HG03175 (cell line): ENCODE measurements around the gene LENEP.

Source experiments
- ATAC-seq: cut with Tn5 transposase; IDR thresholded peaks from one replicate; pipeline ENCODE4 v1.9.1; 2021; ENCODE audit warnings: mild to moderate bottlenecking, moderate library complexity; ENCODE audit not compliant: unreplicated experiment

The LENEP gene

DNA sequence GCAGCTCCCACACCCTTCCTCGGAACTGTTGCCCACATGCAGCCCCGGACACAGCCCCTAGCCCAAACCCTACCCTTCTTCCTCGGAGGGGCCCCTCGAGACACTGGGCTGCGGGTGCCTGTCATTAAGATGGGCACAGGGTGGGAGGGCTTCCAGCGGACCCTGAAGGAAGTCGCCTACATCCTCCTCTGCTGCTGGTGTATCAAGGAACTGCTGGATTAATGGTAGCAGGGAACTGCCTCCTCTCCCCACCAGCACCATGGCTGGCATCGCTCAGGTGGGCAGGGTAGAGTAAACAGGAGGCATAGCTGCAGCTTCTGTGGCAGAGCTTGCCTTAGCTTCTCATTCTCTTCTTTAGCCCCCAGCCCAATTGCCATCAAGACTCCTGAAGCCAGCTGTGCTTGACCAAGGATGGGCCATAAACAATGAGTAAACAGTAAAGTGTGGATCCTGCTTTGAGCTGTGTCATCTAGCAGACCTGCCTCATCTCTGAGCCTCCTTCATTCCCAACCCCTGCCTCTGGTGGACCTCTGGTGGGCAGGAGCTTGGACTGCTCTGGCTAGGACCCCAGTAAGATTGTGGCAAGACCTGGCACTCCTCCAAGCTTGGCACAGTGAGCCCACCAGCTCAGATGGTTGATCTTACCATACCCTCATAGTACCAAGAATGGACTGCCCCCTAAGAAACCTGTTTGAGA lies at the start of gene LENEP:
Gene LENEP, plus strand, starts transcription at position 15 of the 697 bp plus-strand sequence. Its CDS starts 22 bp downstream, at position 37.
- ATAC-seq, result no peak

DNA sequence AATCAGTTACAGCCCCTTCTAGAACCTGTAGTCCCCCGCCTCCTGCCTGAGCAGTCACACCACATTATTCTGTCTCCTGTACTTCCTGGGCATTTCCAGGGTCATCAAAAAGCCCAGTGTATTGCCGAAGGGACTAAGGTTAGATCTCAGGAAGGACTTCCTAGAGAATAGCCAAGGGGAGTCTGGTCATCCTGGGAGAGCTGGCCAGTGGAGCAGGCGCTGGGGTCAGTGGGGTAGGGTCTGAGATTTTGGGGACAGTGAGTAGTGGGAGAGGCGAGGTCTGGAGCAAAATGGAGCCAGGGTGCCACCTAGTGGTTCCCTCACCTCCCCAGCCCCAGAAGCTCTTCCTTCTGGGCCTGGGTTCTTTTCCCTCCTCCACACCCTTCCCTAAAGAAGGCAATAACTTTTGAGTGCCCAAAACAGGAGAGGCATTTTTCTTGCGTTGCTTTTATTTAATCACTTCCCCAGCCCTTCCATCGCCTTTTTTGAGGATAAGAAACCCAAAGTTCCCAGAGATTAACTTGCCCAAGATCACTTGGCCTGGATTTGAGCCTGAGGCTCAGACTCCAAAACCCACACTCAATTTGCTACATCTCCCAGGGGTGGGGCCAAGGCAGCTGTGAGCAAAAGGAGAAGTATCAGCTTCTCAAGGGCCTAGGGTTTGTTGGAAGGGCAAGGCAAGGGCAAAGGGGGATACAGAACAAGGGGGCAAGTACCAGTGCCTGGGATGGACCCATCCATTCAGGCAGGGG lies 49.6 kb upstream of the LENEP start:
- no peak for ATAC-seq

- no peak for ATAC-seq
These were observed 48.8 kb upstream of the LENEP start for GRCh38 chr1:154944401-154945159.

- ATAC-seq, result no peak
These were observed 48.0 kb upstream of the LENEP start for GRCh38 chr1:154945160-154945961.

DNA sequence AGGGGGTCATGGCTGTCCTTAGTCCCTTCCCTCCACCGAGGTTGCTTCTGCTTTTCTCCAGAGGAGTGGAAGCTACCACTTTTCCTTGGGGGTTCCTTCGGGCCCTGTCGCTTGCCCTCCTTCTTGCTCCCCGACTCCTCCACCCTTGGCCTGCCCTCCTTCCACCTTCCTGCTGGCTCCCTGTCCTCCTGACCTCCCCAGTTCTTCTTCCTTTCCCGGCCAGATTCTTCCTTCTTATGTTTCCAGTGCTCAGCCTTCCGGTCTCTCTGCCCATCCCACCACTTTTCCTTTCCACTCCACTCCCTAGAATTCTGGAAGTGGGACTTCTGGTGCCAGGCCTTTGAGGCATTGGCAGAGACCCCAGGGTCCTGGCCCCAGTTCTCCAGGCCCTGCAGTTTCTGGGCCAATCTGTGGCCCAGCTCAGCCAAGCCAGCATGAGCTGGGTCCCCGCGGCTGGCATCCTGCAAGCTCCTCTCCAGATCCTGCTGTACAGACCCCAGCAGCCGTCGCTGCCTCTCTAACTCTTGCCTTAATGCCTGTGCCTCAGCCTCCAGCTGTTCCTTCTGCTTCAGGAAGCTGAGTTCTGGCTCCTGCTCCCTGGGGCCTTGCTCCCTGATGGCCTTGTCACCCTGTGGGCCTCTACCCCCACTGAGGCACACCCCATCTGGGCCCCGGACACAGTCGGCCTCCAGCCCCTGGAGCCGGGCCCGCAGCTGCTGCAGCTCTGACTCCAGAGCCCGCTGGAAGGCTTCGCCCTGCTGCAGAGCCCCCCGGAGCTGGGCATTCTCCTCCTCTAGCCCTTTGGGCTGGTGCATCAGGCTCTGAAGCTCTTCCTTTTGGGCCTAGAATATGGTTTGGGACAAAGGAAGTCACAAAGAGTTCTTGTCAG lies 47.2 kb upstream of the LENEP start:
- no peak for ATAC-seq

DNA sequence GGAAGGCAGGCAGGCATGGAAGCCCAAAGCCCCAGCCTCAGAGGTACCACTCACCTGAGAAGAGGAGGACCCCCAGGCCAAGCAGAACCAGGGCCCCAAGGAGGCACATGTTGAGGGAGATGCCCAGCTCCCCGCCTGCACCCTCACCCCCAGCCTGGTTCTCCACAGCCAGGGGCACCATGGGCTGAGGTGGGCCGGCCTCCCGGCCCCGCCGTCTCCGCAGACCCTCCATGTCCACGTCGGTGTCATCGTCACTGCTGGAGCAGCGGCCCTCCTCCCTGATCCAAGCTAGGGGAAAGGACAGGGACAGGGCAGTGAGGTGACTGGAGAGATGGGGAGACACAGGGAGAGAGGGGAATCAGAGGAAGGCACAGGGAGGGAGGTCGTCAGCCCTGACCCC lies 45.3 kb upstream of the LENEP start:
- no peak for ATAC-seq

GRCh38 chr1:154951901-154952657 lies 41.3 kb upstream of the LENEP start:
- ATAC-seq, result no peak

DNA sequence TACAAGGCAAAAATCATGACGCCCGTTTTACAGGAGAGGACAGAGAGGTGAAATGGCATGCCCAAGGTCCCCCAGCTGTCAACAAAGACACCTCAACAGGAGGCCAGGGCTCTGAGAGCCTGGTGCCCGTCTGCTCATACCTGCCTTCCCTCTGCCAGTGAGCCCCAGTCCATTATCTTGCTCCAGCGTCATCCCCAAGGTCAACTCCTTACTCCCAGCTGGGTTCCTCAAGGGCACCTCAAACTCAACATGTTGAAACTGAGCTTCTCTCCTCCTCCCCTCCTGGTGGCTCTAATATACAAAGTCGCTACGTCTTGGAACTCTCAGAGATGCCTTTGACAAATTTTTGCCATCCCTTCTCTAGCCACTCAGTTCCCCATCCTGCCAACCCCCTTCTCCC lies 40.7 kb upstream of the LENEP start:
- ATAC-seq, result no peak

DNA sequence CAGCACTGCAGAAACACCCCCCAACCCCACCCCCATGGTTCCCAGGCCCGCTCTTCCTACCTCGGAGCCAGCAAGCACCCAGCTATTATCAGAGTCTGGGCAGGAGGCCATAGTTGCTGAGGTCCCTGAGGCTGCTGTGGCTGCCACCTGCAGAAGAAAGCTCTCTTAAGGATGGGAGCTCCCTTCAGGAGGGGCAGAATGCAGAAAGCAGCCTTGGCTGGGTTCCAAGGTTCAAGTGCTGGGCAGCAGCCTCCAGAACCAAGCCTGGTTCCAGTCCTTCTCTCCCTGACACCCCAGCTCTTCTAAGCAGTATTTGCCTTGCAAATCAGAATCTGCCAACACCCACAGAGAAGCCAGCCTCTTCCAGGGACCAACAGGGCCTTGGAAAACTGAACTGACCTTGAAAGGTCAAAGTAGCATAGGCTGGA lies 39.8 kb upstream of the LENEP start:
- ATAC-seq, result no peak

DNA sequence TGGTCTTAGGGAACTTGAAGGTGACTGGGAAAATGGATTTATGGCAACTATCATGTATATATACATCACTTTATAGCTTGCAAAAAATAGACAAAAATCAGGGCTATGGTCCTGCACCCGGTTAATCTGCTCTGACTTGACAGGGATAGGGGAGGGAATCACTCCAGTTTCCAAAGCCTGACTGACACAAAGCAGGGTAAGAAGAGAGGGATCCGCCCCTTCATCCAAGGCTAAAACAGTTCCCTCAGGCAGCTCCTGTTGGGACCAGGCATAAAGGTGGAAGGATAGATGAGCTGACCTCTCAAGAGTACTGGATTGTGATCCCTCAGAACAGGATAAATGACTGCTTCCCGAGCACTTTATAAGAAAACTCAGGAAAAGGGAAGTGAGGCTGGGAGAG lies 38.8 kb upstream of the LENEP start:
- ATAC-seq, result no peak

- ATAC-seq, result peak; percentile 65
These were observed 38.2 kb upstream of the LENEP start for GRCh38 chr1:154955039-154955717.

DNA sequence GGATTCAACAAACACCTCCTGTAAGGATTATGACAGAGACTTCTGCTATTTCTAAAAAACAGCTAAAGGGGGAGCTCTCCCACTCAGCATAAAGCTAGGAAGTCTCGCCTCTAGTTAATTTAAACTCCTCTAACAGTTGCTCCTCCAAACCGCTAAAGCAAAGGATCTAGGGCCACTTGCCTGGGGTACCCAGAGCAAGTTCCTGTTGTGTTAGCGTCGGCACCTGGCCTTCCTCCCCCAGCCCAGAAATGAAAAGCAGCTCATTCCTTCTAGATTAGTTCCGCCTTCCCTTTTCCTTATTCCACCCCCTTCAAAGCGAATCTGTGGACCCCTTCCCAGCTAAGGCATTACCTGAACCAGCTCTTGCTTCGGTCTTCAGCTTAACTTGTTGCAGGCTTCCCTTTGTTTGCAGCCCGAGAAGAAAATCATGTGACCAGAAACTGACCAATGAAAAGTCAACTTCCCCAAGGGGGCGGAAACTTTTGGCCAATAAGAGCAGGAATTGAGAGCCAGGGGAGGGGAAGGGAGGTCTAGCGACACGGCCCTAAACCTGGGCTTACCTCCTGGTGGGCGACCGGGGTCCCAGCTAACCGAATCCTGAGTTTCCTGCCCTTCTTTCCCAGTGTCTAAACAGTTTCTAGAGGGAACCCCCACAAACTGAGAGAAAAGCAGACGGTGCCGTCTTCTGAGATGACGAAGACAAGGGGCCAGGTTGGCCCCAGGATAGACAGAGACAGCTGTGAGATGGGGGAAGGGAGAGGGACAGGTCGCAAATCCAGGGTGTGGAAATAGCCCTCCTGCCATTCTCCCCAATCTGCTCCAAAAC lies 37.5 kb upstream of the LENEP start, which contains the start of gene PBXIP1:
Gene PBXIP1, minus strand, starts transcription at position 382 of the 826 bp plus-strand sequence. CDS start 2,378 bp downstream, outside the sequence.
- peak; percentile 65 for ATAC-seq

GRCh38 chr1:154956544-154956941 lies 36.8 kb upstream of the LENEP start:
- ATAC-seq, result no peak

GRCh38 chr1:154957091-154957657 lies 36.2 kb upstream of the LENEP start:
- no peak for ATAC-seq

DNA sequence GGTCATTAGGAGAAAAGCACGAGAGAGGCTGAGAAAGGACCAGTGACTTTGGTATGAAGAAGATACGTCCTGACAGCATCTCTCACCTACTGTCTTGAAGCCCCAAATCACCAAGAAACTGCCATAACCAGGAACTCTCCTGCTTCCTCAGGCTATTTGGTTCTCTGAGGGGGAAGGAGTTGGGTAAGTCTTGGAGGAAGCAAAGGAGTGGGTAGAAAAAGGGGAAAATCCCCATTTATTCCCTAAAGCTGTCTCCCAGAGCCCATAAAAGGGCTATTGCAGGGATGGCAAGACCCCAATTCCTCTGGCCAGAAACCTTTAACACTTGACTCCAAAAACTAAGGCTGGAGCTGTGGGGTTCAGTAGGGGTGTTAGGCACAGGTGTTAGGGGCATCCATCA lies 35.4 kb upstream of the LENEP start:
- no peak for ATAC-seq

DNA sequence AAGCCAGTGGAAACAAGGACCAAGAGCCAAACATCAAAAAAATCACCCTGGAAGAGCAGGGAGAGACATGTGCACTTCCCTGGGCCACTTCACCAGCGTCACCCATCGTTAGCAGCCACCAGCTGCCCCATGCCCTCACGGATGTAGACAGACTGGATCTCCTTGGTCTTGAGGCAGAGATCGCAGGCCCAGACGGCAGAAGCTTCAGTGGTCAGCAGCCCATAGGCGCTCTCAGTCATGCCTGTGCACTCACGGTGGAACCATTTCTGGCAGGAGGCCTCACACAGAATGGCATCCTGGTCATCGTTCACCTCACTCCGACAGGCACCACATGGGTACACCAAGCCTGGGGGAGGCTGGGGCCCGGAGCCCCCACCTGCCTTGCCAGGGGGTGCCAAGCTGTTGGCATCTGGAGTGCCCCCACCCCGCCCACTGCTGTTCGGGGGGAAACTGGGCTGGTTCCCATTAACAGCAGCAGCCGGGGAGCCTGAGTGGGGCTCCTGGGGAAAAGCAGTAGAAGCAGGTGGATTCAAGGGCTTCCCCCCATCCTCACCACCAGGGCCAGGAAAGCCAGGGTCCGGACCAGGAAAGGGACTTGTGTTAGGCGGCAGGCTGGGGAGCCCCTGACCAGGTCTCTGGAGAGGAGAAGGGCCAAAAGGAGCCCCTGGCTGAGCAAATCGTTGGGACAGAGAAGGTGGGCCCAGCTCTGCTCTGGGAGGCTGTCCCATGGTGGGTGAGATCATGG lies 34.5 kb upstream of the LENEP start:
- no peak for ATAC-seq

- no peak for ATAC-seq
These were observed 34.0 kb upstream of the LENEP start for GRCh38 chr1:154959426-154959780.
